Measurements from ENCODE around the gene F10. TPM values are rescaled to one million over a fixed set of nuclear protein-coding genes. Genes with fewer than 3 reads are reported as not detected.
A peak's percentile ranks its signal among the peaks of the same experiment; 100 is the strongest.

F10 gene
- total and polyA plus RNA-seq, 12 donors: 4.4 to 81.8 (median 12.6) TPM

DNA sequence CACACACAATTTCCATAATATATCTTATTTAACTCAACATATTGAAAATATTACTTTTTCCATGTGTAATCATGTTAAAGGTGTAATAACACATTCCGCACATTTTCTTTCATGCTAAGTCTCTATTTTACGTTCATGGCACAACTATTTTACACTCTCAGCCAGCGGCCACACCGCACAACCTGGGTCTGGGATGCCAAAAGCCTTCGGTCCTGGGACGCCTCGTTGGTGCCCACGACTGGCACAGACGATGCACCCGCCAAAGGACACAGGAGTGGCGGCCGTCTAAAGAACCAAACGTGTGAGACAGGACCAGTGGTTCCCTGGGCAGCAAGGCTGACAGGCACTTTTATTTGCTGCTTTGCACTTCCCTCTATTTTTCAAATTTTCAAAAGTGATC is 25.8 kb downstream of the F10 start:
- 94 to 95% (median 94%) methylated on average over 13 of the region's 13 CpGs for WGBS, 4 donors
- Histone ChIP-seq H3K27me3 (no peaks in the 10 kb centered on the region), H3K9me3 (replicated peaks in 1 of 3) (no peaks in the 10 kb centered on the region), H3K27ac (no peak overlapping the region), H3K4me1 (replicated peaks in 1 of 2) (peaks cover 15 to 17% of the 10 kb centered on the region in 2 donors), H3K4me3 (no peak overlapping the region), H3K36me3 (replicated peaks in 1 of 2) (no peaks in the 10 kb centered on the region)
- DNase-seq: no peak
- TF ChIP-seq, protein P1, sequence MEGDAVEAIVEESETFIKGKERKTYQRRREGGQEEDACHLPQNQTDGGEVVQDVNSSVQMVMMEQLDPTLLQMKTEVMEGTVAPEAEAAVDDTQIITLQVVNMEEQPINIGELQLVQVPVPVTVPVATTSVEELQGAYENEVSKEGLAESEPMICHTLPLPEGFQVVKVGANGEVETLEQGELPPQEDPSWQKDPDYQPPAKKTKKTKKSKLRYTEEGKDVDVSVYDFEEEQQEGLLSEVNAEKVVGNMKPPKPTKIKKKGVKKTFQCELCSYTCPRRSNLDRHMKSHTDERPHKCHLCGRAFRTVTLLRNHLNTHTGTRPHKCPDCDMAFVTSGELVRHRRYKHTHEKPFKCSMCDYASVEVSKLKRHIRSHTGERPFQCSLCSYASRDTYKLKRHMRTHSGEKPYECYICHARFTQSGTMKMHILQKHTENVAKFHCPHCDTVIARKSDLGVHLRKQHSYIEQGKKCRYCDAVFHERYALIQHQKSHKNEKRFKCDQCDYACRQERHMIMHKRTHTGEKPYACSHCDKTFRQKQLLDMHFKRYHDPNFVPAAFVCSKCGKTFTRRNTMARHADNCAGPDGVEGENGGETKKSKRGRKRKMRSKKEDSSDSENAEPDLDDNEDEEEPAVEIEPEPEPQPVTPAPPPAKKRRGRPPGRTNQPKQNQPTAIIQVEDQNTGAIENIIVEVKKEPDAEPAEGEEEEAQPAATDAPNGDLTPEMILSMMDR (IDR thresholded peaks at IDR 0.05): no peak
- no peak for TF ChIP-seq POLR2A (IDR thresholded peaks at IDR 0.05)
- intact Hi-C loops (cut with DNase I): no loop called here

DNA sequence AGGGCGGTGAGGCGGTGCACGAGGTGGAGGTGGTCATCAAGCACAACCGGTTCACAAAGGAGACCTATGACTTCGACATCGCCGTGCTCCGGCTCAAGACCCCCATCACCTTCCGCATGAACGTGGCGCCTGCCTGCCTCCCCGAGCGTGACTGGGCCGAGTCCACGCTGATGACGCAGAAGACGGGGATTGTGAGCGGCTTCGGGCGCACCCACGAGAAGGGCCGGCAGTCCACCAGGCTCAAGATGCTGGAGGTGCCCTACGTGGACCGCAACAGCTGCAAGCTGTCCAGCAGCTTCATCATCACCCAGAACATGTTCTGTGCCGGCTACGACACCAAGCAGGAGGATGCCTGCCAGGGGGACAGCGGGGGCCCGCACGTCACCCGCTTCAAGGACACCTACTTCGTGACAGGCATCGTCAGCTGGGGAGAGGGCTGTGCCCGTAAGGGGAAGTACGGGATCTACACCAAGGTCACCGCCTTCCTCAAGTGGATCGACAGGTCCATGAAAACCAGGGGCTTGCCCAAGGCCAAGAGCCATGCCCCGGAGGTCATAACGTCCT is 26.4 kb downstream of the F10 start:
- intact Hi-C loops (cut with DNase I): no loop called here
- Histone ChIP-seq H3K36me3 (replicated peaks in 1 of 2) (no peaks in the 10 kb centered on the region), H3K4me3 (no peak overlapping the region), H3K27me3 (no peaks in the 10 kb centered on the region), H3K27ac (no peak overlapping the region), H3K4me1 (replicated peaks in 1 of 2) (peaks cover 16 to 20% of the 10 kb centered on the region in 2 donors), H3K9me3 (replicated peaks in 1 of 3) (no peaks in the 10 kb centered on the region)
- TF ChIP-seq, protein P1 (IDR thresholded peaks at IDR 0.05): no peak
- no peak for TF ChIP-seq POLR2A (IDR thresholded peaks at IDR 0.05)
- WGBS, 4 donors: 75 to 94% (median 80%) methylated on average over 15 to 38 of the region's 38 CpGs
- peak in 3 of 7 donors; percentile 47 to 50 (median 49) for DNase-seq

DNA sequence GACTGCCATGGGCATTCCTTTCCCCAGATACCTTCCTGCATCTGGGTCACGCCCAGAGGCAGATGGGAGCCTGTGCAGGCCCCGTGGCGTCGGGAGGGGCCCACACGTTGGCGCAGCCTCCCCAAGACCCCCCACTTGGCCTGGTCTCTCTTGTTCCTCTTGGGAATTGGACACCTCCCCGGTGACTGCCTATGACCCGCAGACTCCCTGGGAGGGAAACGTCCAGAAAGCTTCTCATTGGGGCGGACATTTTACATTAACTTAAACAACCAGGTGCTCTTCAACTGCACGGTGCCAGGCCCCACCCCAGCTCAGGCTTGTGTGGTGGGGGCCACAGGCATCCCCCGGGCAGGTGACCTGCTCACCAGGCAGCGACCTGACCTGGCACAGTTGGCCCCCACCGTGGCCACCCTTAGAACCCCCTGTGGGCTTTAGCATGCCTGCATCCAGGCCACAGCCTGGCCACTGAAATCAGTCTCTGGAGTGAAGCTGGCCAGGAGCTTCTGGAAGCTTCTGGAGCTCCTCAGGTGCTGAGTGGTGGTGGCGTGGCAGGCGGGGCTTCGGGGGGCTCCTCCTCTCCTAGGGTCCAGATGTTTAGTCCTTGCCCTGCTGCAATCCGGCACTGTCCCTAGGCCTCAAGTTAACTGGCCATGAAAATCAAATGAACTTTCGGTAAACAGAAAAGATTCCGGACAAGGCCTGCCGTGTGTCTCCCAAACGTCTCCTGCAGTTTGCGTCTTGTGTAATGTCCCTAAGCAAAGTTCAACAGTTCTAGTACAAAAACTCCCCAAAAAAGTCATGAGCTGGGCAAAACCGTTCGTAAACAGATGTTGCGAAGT is 27.3 kb downstream of the F10 start:
- intact Hi-C loops (cut with DNase I): no loop called here
- Histone ChIP-seq H3K4me3 (no peak overlapping the region), H3K27me3 (no peaks in the 10 kb centered on the region), H3K4me1 (replicated peaks in 1 of 2) (peaks cover 16 to 24% of the 10 kb centered on the region in 2 donors), H3K9me3 (replicated peaks in 1 of 3) (no peaks in the 10 kb centered on the region), H3K36me3 (replicated peaks in 1 of 2) (no peaks in the 10 kb centered on the region), H3K27ac (no peak overlapping the region)
- no peak for DNase-seq
- WGBS, 4 donors: 90 to 93% (median 92%) methylated on average over 18 to 26 of the region's 26 CpGs
- TF ChIP-seq, protein P1 (IDR thresholded peaks at IDR 0.05): no peak
- no peak for TF ChIP-seq POLR2A (IDR thresholded peaks at IDR 0.05)

DNA sequence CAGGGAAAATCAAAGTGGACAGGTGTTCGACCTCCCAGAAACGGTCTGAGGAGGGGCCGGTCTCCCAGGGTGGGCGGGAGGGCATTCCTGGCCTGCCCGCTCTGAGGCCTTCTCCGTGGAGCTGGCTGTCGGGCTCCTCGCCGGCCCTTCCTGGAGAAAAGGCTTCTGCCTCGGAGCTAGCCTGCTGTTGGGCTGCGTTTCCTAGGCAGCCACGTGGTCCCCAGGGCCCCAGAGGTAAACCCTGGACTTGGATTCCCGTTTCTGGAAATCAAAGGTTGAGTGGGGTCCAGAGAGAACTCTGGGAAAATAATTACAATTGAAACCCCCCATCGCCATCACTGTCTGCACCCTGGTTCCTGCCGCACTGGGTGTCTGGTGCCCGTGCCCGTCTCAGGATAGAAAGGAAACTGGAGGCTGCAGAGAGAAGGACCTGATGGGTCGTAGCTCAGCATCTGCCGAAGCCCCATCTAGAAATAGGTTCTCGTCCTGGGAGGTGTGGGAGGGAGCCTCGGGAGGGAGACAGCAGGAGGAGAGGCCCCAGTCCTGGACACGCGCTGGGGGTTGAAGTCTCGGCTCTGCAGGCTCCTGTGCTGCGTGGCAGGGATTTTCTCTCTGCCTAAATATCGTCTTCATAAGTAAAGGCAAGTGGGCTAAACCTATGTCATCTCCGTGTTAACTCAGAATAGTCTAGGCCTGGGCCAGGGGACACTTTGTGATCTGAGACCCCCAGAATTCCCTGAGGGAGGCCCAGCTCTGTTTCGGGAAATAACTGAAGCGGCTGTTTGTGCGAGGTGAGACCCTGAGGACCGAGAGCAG is 28.2 kb downstream of the F10 start:
- Histone ChIP-seq H3K4me1 (replicated peaks in 1 of 2) (peaks cover 16 to 24% of the 10 kb centered on the region in 2 donors), H3K36me3 (replicated peaks in 1 of 2) (no peaks in the 10 kb centered on the region), H3K27me3 (no peaks in the 10 kb centered on the region), H3K27ac (no peak overlapping the region), H3K9me3 (replicated peaks in 1 of 3) (no peaks in the 10 kb centered on the region), H3K4me3 (no peak overlapping the region)
- TF ChIP-seq, protein P1 (IDR thresholded peaks at IDR 0.05): no peak
- TF ChIP-seq POLR2A (IDR thresholded peaks at IDR 0.05): no peak
- intact Hi-C loops (cut with DNase I): no loop called here
- 91 to 94% (median 93%) methylated on average over 18 to 31 of the region's 31 CpGs for WGBS, 4 donors
- peak in 1 of 7 donors; percentile 46 for DNase-seq
